Lower lobe of right lung (tissue), 2 donors: ENCODE measurements around the gene IKZF3. TPM values are rescaled to one million over a fixed set of nuclear protein-coding genes. Genes with fewer than 3 reads are reported as not detected.
A peak's percentile ranks its signal among the peaks of the same experiment; 100 is the strongest.
"Not testable (repeated sequence)": the region's sequence is repeated elsewhere in the genome, so short reads cannot be mapped to it uniquely, and the experiment has no call there.

ENCODE experiments used
- ATAC-seq, 2 donors: fragments of 200-7000 bp; cut with Tn5 transposase; one replicate each; pipeline ENCODE4 v1.9.1; 2020 to 2022; ENCODE audit warnings: mild to moderate bottlenecking in 2 of 2, moderate library complexity in 2 of 2
- DNase-seq: peaks from one replicate; pipeline ENCODE4 v3.0.0-alpha.2; 2020
- H3K27ac ChIP-seq: fragments of 200-600 bp; one replicate; pipeline ENCODE4 v1.8.0; 2022
- H3K27me3 ChIP-seq: fragments of 200-600 bp; one replicate; pipeline ENCODE4 v1.8.0; 2022; ENCODE audit warnings: low read depth
- H3K36me3 ChIP-seq: fragments of 200-600 bp; one replicate; pipeline ENCODE4 v1.8.0; 2022; ENCODE audit warnings: mild to moderate bottlenecking
- H3K4me1 ChIP-seq: fragments of 200-600 bp; one replicate; pipeline ENCODE4 v1.8.0; 2022
- H3K4me3 ChIP-seq: fragments of 200-600 bp; one replicate; pipeline ENCODE4 v1.8.0; 2022; ENCODE audit warnings: mild to moderate bottlenecking
- H3K9me3 ChIP-seq: fragments of 200-600 bp; one replicate; pipeline ENCODE4 v1.8.0; 2022
- intact Hi-C: fragments of 100-400 bp; cut with DNase I; formaldehyde crosslinking; loops from one replicate; pipeline ENCODE4 v1.11.0; 2022
- long read RNA-seq: library from polyadenylated mRNA; unstranded; transcript quantifications from one replicate; pipeline ENCODE4 v2.0.0, GENCODE V29; 2021
- total RNA-seq: library from RNA; stranded (reverse); fragmentation: NEBNext Ultra II Directional; extraction: Animal tissue kit (Norgen Biotek cat#: 25700); gene quantifications from one replicate; pipeline ENCODE4 v1.2.1, GENCODE V29; 2021
- TF ChIP-seq, protein P1 (sequence below): fragments of 200-600 bp; IDR thresholded peaks from one replicate; pipeline ENCODE4 v1.8.0; 2022; ENCODE audit warnings: antibody characterized with exemption, mild to moderate bottlenecking
- donor health status: DM: no; HTN: yes; CAD: no; lungs with severe emphysema.

Gene IKZF3
- 7.1 TPM for total RNA-seq
- long read RNA-seq, partial matches to known transcripts = 2 of 5 reads
- long read RNA-seq, other reads (novel, unspliced or antisense) = 3 of 5 reads

DNA sequence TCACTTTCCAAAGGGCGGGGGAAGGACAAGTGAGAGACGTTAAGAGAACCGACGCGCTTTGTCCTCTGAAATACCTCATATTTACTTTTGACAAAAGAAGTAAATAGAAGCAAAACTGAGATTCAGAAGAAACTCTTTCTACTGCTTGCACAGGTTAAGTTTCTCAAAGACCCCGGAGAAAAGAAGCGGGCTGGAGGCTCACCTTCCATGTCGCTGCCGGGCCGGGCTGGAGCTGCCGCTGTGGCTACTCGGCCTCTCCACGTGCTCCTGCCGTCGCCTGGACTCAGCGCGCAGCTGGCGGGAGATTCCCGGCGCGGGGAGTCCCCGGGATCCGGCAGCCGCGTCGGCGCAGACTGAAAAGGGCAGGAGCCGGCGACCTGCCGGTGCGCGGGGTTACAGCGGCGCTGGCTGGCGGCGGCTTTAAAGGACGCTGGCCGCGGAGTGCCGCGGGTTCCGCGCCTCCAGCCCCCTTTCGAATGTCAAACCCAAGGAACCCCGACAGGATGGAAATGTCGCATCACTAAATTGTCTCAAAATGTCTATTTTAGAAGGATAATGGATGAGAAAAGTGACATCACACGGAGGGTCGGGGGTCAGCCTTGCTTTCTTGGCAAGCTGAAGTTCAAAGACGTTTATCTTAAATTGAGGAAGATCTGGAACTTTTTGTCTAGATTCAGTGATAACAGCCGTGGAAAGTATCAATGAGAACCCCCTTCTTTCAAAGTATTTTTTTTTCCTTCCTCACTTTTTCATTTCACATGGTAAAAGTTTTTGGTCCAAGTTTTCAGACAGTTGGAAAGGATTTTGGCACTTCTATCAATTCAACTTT, at the start of gene IKZF3:
TSS of gene IKZF3 (minus strand) at position 395 of the 829 bp plus-strand sequence. CDS start at position 209, 186 bp downstream.
- Histone ChIP-seq H3K36me3 (no peaks in the 10 kb centered on the region), H3K9me3 (no peaks in the 10 kb centered on the region), H3K4me3 (peak within 1 kb of the TSS; percentile 42), H3K27me3 (peaks cover 80% of the 10 kb centered on the region), H3K4me1 (peaks cover 8% of the 10 kb centered on the region), H3K27ac (peak within 1 kb of the TSS; percentile 57)
- peak; percentile 96 to 99 for ATAC-seq
- intact Hi-C loops = no loop called here
- peak; percentile 87 for DNase-seq
- TF ChIP-seq, protein P1, sequence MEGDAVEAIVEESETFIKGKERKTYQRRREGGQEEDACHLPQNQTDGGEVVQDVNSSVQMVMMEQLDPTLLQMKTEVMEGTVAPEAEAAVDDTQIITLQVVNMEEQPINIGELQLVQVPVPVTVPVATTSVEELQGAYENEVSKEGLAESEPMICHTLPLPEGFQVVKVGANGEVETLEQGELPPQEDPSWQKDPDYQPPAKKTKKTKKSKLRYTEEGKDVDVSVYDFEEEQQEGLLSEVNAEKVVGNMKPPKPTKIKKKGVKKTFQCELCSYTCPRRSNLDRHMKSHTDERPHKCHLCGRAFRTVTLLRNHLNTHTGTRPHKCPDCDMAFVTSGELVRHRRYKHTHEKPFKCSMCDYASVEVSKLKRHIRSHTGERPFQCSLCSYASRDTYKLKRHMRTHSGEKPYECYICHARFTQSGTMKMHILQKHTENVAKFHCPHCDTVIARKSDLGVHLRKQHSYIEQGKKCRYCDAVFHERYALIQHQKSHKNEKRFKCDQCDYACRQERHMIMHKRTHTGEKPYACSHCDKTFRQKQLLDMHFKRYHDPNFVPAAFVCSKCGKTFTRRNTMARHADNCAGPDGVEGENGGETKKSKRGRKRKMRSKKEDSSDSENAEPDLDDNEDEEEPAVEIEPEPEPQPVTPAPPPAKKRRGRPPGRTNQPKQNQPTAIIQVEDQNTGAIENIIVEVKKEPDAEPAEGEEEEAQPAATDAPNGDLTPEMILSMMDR = peak; percentile 37

DNA sequence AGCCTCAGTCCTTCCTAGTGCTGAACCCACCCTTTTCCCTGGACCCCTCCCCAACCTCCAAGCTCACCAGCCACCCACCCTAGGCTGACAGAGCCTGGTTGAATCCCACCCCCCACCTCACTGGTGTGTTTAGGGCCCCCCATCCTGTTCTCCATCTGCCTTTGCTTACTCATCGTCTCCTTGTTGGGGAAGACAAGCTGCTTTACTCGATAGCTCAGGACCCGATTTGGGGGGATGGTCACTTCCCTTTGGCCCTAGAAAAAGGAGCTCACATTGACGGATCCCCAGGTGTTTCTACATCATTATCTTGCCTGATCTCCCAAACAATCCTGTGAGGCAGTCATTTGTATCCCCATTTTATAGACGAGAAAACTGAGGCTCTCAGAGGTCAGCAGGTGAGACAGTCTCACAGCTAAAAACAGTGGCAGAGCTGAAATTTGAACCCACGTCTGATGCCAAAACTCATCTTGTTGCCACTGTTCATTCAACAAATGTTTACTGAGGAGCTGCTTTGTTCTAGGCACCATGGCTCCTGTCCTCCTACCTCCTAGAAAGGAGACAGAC, 44.8 kb upstream of the IKZF3 start:
- H3K4me3 ChIP-seq = no peak overlapping the region
- ATAC-seq = no peak
- H3K4me1 ChIP-seq = no peaks in the 10 kb centered on the region
- TF ChIP-seq, protein P1 = no peak
- no peaks in the 10 kb centered on the region for H3K27me3 ChIP-seq
- H3K27ac ChIP-seq = no peak overlapping the region
- intact Hi-C loops = no loop called here
- no peaks in the 10 kb centered on the region for H3K9me3 ChIP-seq
- H3K36me3 ChIP-seq = peaks cover 10% of the 10 kb centered on the region
- no peak for DNase-seq

DNA sequence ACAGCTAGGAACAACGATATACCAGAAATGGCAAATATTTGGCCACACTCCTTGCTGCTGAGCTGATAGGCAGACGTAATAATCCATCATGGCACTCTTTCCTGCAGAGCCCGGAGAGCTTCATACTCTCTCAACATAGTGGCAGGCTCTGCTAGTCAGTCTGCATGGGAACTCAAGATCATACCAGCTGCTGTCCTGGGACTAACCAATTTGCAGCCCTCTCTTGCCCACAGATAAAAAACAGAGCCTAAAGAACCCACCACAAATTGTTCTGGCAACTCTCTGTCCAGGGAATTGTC, 40.8 kb upstream of the IKZF3 start:
- TF ChIP-seq, protein P1 = no peak
- peaks cover 6% of the 10 kb centered on the region for H3K36me3 ChIP-seq

DNA sequence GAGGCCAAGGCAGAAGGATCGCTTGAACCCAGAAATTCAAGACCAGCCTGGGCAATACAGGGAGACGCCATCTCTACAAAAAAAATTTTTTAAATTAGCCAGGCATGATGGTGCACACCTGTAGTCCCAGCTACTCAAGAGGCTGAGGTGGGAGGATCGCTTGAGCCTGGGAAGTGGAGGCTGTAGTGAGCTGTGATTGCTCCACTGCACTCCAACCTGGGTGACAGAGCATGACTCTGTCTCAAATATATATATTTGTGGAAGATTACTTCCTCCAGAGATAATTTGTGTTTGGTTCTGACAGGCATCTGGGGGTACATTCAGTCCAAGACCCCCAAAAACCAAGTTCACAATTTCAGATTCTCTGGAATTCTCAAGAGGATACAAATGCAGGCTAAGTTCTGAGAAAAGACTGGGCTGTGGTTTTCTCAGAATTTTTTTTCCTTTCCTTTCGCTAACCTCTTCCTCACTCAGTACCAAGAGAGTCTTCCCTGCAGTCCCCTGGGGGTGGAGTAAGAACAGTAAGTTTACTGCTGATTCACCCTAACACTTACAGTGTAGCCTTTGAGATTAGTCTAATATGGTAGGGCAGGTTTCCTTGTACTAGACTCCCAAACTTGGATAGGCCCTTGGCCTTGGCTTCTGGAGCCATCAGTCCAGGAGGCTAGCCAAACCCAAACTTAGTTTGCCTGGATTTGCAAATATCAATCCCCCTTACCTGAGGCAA, 39.2 kb upstream of the IKZF3 start:
- Histone ChIP-seq H3K4me1 (no peaks in the 10 kb centered on the region), H3K27ac (no peak overlapping the region), H3K36me3 (no peaks in the 10 kb centered on the region), H3K4me3 (no peak overlapping the region), H3K27me3 (no peaks in the 10 kb centered on the region), H3K9me3 (no peaks in the 10 kb centered on the region)
- intact Hi-C loops = no loop called here
- TF ChIP-seq, protein P1 = no peak
- DNase-seq (no peak), ATAC-seq (no peak)

More for the DNA sequence above, 40.8 kb upstream of the IKZF3 start:
- DNase-seq (no peak), ATAC-seq (no peak)
- Histone ChIP-seq H3K27ac (no peak overlapping the region), H3K27me3 (no peaks in the 10 kb centered on the region), H3K4me3 (no peak overlapping the region), H3K9me3 (no peaks in the 10 kb centered on the region), H3K4me1 (no peaks in the 10 kb centered on the region)
- intact Hi-C loops = no loop called here

DNA sequence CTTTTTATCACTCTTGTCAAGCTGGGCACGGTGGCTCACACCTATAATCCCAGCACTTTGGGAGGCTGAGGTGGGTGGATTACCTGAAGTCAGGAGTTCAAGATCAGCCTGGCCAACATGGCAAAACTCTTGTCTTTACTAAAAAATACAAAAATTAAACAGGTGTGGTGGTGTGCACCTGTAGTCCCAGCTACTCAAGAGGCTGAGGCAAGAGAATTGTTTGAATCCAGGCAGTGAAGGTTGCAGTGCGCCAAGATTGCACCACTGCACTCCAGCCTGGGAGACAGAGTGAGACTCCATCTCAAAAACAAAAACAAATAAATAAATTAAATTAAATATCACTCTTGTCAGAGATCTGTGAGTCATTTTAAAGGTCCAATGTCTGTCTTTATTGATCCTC, 37.9 kb upstream of the IKZF3 start:
- H3K9me3 ChIP-seq, DNase-seq, ATAC-seq, H3K27ac ChIP-seq, H3K4me3 ChIP-seq, intact Hi-C loops, H3K27me3 ChIP-seq, H3K4me1 ChIP-seq, H3K36me3 ChIP-seq: not testable (repeated sequence)
